ENCODE results near the gene SKOR2.

The SKOR2 gene

DNA sequence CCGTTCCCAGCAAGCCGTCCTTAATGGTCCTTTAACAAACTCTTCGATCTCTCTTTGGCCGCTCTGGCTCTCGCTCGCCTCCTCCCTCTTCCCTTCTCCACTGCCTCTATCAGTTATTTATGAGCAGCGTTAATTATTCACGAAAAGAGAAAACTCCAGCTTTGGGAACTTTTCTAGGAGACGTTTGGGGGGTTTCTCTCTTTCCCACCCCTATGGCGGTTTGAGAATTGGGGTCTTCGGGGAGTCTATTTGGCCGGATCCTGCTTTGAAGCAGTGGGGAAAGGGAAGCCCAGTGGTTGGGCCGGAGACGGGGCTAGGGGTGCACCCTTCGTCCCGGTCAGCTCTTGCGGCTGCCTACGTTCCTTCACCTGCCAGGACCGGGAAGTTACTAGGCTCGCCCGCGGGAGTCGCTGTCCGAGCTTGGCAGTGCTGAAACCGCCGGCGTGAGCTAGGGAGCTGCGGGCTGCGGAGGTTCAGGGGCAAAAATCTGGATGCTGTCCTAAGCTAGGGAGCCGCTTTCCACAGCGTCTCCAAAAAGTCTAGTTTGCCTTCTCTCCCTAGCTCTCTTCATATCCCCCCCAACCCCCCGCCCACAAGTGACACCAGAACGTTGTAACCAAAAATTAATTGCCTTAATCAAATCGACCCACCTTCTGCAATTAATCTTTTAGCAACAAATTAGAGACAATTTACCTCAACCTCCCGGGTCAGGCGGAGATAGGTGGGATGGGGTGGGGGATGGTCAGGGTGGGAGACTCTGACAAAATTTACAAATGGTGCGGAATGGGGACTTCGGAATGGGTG is 8.9 kb upstream of the SKOR2 start:
- DNase-seq = no peak

DNA sequence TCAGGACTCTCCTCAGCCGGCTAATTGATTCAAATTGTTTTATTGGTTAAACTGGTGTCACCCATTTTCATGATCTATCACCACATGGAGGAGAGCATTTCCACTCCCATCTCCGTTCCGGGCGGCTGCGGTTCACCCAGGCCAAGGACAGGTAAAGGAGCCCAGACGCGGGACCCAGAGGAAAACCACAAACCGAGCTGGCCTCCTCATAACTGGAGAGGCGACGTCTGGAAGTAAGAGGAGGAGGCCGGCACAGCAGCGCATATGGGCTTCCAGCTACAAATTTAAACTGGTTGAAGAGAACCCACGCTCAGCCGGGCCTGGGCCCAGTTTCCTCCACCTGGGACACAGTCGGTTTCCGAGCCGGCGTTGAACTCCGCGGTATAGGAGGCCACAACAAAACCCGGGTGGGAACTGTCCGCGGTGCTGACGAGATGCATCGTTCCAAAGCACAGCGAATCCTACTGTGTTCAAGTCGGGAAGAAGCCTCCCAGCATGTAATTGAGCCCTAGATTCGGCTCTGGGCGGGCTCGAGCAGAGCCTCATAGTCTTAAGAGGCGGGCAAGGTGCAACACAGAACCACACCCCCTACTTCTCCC is 3.0 kb upstream of the SKOR2 start:
- DNase-seq = no peak

DNA sequence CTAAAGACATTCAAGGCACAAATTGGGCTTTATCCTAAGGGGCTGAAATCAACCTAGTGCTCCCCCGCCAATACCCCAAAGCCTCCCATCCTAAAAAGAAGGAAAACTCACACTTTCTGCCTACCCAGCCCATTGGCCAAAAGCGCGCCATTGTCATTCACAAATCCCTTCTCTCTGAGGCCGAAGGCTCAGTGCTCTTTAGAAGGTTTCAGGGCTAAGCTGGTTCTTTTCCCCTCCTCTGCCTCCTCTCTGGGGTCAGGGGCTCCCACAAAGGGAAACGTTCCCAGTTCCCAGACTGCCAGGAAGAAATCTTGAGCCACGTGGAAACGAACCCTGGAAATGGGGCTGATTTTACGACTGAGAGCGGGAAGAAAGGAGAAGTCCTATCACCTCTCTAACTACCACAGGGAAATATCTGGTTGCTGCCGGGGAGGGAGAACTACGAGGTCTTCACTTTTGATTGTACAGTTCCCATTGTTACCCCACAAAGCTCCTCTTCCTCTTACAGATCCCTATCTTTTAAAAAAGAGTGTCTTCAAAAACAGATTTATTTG is 1.7 kb upstream of the SKOR2 start:
- no peak for DNase-seq

DNA sequence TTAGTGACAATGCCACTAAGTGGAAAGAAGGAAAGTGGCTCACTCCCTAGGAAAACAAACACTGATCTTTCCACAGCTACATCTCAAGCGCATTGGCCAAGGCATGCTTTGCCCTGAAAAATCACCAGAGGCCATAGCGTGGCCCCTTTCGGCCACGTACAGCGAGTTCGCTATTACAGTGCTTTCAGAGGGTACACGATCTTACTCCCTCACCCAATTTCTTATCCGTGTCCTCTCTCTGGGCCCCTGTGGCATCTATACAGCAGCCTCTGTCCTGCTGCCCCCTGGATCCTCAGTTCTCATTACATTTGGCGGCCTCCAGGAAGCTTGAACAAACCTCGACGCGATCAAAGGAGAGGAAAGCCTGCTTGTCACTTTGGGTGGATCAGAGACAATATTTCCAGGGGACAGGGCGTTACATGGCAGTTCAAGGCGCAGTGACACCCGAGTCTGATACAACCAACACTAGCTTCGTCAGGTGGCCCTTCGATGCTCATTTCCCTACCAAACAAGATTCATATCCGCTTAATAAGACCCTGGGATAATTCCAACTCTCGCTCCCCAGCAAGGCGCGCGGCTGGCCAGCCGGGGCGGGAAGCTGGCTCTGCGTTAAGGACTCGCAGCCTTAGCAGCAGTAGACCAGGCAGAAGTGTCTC is 941 bp downstream of the SKOR2 start:
- no peak for DNase-seq

DNA sequence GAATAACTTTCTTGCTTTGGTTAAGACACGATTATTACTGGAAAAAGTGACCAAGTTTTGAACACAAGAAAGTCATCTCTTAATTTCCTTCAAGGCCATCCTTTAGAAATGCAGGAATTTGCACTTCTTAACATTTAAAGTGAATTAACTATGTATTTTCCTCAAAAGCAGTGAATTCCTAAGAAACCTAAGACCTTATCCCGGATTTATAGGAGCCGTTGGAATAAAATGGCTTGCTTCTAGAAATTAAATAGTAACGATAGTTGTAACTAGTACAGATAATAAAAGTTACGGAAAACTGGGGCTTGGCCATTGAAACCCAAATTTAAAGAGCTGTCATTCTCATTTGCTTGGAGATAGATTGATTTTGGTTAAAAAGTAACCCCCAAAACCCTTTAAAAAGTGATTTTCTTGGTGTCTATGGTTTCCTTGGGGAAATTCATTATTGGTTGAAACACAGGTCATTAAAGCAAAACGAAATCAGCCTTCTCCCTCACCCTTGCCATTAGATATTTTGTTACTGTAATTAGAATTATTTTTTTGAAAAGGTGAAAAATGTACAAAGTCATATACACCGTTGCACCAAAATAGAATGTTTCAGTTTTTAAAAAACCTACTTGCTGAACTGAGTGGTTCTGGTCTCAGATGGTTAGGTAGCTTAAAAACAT is 2.0 kb downstream of the SKOR2 start:
- no peak for DNase-seq

DNA sequence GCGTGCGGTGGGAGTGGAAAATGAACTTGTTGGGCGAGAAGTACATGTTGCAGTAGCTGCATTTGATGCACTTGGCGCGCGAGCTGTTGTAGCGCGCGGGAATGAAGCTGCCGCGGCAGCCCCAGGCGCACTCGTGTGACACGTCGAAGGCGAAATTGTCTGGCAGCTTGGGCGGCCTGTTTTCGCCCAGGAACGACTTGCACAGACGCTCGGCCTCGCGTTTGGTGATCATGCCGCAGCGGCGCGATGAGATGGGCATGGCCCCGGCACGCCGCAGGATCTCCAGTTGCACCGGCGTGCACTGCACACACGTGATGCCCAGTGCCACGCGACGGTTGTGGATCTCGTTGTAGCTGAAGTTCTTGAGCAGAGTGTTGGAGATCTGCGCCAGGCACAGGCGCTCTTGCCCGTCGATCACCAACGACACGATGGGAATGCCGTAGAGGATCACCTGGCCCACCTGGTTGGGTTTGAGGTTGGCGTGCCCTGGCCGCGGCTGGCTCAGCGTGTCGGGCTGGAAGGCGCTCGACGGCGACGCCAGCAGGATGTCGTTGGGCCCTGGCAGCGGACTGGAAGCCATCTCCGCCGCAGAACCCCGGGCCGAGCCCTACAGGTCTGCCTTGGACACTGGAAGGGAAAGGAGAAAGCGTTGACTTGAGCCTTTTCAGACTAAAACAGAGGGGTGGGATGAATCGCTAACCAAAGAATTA is 2.7 kb downstream of the SKOR2 start:
- DNase-seq = no peak

DNA sequence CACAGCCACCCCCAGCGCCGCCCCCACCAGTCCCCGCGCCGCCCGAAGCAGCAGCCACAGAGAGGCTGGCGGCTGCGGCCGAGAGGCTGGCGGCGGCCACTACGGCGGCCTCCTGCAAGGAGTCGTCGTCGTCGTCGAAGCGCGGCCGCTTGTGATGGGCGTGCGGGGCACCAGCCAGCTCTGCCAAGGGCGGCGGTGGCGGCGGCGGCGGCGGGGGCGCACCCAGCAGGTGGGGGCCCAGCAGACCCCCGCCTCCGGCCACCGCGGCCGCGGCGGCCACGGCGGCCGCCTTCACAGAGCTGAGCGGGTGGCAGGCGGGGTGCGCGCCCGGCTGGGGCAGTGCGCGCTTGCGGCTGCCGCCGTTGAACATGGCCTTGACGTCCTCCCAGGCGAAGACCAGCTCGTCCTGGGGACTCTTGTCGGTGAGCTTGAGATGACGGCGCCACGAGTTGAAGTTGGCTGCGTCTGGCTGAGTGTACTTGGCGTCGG is 3.3 kb downstream of the SKOR2 start:
- no peak for DNase-seq

DNA sequence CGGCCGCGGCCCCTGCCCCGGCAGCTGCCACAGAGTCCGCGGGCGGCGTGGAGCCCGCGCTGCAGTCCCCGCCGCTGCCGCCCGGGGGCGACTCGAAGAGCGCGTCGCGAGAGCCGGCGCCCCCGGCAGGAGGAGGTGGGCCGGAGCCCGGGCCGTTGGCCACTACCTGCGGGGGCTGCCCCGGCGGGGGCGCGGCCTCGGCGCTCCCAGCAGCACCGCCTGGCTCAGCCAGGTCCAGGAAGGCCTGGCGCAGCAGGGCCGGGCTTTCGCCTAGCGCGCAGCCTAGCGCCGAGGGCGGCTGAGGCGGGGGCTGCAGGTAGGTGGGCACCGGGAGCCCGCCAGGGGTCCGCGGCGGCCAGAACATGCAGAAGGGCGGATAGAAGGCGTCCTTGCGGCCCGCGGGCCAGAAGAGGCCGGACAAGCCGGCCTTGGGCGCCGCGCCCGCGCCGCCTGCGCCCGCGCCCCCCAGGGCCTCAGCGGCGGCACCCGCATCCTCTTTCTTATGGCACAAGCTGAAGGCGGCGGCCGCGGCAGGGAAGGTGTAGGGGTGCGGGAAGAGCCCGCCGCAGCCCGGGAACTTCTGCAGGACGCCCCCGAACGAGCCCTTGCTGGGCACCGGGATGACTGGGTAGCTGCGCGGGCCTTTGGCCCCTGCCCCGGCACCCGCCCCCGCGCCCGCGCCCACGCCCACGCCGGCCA is 3.9 kb downstream of the SKOR2 start:
- no peak for DNase-seq

DNA sequence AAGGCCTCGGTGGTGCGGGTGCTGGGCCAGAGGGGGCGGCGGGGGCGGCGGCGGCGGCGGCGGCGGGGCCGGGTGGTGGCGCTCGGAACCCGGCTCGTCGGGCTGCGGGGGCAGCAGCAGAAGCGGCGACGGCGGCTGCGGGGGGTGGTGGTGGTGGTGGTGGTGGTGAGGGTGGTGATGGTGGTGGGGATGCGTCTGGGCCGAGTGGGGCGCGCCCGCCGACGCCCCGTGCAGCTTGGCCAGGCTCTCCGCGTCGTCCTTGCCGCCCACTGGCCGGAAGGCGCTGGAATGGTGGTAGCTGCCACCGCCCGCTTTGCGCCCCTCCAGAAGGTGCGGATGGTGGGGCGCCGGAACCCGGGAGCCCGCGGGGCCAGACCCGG is 4.4 kb downstream of the SKOR2 start:
- no peak for DNase-seq

DNA sequence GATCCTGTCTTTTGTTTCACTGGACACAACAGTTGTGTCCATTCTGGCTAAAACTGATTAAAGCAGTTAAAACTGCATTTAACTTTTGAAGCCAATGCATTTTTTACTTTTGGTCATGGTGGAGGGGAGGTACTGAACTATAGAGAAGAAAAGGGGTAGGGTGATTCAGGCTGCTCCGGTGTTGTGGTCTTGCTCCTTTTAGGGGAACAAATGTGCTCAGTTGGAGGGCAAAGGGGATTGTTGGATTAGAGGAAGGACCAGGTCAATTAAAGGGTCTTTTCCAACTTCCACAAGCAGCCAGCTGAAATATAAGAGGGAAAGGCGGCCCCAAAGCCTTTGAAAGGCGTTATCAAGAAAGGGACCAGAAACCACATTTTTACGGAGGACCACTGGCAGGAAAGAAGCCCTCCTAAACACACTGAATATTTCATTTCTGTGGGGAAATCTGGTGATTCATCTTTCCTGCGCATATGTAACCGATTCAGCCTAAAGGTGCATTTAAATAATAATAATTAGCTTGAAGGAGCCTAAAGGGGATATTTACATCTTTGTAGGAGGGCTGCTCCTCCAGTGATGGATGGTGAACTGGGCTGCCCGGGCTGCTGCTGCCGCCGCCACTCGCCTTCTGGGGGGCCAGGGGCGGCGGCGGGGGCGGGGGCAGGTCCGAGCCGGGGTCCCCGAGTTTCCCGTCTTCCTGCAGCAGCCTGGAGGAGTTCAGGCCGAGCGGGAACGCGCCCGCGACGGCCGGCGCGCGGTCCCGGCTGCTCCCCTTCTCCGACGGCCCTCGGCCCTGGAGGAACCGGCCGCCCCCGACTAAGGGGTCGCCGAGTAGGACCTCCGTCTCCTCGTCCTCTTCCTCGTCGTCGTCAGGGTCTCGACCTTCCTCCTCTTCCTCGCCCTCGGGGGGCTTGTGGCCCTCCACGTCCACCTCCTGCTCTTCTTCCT is 5.2 kb downstream of the SKOR2 start:
- DNase-seq = no peak

DNA sequence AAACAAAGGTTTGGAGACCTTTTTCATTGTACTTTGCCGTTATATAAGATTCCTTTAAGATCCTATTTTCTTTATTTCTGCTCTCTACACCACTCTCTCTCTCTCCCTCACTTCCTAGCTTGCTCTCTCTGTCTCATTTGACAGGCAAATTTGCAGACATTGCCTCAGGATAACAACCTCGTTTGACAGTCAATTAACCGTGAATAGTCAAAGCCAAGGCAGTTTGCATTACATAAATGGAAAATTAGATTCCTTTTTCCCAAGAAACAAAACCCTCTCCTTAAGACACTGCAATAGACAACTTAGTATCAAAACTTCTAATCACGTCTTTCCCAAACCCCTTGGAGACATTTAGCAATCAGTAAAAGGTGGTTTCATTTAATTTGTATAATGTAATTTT is 7.4 kb downstream of the SKOR2 start:
- DNase-seq = no peak

DNA sequence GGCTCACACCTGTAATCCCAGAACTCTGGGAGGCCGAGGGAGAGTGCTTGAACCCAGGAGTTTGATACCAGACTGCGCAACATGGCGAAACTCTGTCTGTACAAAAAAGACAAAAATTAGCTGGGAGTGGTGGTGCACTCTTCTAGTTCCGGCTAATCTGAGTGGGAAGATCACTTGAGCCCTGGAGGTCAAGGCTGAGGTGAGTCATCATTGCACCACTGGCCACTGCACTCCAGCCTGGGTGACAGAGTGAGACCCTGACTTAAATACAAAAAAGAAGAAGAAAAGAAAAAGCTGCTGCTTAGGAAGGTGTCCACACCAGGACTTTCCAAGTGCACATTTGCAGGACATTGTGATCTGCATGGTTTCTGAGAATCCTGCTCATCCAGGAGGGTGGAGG is 16.4 kb downstream of the SKOR2 start:
- DNase-seq = no peak

DNA sequence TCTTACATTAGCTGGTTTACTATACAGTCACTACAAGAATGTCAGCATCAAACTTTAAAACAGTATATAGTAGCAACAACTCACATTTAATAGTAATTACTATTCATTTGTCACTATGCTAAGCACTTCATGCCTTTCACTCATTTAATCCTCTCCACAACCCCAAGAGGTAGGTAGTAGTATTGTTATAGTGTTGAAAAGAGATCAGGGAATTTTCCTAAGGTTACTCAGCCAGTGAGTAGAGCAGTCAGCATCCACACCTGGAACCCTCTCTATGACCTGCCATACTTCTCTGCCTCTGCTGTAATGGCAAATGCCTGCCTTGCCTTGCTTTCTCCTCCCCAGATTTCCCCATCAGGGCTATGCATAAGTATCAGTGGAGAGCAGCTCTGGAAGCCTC is 24.8 kb downstream of the SKOR2 start:
- DNase-seq = no peak

DNA sequence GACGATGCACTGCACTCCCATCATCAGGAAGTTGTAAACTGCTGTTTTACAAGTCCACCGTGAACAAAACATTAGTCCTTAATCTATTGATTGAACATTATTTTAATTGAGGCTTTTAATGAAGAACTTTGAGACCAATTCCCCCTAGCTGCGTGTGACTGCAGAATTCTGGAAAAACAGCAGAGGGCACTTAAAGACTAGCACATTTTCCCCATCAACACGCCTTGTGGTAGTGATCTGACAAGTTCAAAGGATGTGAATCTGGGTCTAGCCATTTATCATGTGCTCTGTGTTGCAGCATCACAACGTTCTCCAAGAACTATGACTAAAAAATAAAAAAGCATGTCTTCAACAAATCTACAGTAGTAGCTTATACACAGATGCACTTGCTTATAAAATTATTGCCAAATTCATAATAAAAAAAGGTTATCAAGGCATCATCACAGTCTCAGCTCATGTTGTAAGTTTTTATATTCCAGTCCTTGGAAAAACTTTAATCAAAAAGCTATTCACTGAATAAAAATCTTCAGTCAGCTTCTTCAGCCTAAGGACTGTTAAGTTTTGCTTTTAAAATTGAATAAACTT is 35.8 kb downstream of the SKOR2 start:
- DNase-seq = no peak

DNA sequence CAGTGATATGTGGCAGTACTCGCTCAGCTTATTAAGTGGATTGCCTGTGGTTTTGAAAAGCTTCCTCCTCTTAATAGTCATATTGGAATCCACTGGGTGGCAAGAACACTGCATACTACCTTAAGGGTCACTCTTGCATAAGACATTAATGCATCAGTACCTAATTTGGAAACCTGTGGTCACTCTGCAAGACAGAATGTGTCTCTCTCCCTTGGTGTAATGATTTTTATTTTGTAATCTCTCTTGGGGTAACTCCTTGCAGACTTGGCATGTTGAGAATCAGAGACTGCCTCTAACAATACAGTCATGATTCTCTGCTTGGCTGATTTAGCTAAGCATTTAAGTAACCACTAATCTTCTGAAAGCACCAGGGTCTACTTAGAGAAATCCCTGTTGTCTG is 42.3 kb downstream of the SKOR2 start:
- DNase-seq = no peak

DNA sequence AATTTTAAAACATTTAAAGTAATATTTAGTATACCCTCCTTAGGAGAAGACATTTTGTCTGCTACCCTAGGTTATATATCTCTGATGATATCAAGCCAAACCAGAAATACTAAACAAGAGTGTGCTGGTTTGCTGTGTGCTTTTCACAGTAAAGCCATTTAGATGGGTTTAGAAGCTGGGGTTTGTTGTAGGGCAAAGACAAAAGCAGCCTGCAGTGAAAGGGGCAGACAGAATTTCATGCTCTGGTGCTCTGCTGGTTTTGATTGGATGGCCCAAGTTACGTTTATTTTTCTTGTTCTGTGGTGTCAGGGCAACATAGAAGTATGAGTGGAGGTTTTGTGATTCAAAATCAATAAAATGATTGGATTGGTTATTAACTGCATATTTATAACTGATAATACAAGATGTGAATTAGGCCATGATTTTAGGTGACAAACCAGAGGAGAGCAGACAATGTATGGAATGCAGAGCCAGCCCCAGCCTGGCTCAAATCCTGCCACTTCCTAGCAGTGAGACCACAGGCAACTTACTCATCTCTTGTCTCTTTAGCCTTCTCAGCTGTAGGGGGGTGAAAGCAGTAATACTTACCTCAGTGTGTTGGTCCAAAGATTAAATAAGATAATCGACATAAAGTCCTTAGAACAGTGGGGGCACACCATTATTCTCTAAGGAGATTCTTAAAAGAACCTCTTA is 44.4 kb downstream of the SKOR2 start:
- DNase-seq = no peak

DNA sequence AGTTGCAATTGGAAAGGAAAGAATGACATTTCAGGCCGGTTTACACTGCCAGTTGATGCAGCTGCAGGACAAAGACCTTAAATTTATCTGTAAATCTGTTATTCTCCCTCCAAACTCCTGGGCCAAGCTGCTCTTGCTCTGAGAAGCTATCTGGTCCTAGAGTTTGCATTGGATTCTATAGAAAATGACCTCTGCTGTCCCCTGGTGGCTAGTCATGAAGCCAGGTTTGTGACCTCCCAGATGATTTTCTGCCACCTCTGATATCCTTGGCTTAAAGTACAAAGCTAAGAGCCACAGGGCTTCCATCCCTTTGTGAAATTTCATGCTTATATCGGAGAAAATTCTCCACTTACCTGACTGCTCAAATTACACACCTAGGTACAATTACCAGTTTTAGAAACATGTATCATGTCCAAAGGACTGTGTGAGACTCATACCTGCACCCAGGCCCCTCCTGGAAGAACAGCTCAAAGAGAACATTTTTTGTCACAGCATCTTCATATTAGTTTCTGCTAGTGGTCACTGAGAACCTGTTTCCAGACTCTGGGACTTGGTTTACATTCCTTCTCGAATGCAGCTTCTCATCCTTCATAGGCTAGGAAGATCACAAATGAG is 46.4 kb downstream of the SKOR2 start:
- DNase-seq = peak; percentile 20

DNA sequence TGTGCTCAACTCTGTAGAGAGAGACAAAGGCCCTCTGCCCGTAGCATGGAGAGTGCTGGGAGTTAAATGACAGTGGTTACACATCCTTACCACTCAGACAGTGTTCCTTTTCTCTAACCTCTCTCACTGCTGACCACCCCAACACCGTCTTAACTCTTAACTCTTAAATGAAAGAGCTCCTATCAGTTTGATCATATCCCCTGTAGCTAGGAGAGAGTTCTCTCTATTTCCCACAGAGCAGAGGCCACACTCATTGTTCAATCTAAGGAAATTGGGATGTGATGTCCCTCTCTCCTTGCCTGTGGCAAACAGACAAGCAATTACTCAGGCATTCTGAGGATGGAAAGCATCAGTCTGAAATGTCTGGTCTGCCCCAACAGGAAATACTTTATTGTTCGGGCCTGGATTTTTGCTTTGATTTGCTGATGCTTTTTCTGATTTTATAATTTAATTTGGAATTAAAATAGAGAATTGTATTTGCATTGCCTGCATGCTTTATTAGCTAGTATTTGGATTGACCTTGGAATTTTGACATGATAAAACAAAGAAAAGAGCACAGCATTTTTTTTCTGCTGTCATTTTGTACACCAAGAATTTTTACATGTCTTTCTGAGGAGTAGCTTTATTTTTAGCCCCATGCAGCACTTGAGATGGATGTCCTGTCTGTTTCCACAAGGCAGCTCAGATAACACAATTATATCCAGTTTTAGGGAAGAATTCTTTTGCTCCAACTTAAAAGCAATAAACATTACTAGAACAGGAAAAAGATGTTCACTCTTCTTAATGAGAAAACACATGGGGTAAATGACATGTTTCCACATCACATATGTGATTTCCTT is 47.6 kb downstream of the SKOR2 start:
- DNase-seq = no peak

Measured in central memory CD4-positive, alpha-beta T cell (primary cell).